Fibroblast of skin of right quadriceps (primary cell): ENCODE data around the gene RSPO1.

ENCODE experiments used
- DNase-seq: peaks from one replicate; pipeline ENCODE4 v3.0.0-alpha.2; 2013

Gene RSPO1

DNA sequence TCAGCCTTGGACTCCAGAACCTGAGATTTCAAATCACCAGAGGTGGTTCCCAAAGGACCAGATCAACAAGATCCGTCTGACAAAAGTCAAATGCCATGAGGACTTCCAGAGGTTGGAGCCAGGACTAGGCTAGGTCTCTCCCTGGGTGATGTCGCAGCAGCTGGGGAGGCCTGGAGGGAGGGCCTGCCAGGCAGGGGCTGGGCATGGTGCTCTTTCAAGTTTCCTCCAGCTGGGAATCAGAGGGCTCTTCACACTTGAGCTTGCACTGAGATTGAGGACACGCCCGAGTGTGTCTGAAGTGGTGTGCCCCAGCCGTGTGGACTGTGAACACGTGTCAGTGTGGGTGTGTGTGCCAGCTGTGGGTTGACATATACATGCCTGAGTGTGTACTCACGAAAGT, 21.3 kb upstream of the RSPO1 start:
- no peak for DNase-seq

DNA sequence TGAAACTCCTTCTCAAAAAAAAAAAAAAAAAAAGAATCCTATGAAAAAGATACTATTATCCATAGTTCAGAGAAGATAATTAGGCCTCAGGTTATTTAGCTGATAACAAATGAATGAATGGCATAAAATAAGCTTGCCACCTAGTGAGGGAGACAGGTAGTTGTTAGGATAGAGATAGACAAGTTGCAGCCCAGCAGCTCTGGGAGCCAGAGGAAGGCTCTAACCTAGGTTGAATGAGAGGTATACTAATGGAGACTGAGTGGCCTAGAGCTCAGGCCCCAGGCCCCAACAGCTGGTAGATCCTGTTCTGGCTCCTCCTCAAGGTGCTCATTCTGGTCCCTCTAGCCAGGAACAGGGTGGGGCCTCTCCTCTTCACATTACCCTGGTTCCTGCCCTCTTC, 20.6 kb upstream of the RSPO1 start:
- DNase-seq = no peak

DNA sequence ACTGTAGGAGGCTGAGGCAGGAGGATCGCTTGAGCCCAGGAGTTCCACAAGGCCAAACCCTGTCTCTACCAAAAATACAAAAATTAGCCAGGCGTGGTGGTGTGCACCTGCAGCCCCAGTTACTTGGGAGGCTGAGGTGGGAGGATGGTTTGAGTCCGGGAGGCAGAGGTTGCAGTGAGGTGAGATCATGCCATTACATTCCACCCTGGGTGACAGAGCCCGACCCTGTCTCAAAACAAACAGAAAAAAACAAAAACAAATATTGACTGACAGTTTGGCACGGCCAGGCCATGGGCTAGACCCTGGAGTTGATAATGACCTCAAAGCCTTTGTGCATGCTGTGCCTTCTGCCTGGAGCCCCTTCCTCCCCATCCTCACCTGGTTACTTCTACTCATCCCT, 19.2 kb upstream of the RSPO1 start:
- no peak for DNase-seq

DNA sequence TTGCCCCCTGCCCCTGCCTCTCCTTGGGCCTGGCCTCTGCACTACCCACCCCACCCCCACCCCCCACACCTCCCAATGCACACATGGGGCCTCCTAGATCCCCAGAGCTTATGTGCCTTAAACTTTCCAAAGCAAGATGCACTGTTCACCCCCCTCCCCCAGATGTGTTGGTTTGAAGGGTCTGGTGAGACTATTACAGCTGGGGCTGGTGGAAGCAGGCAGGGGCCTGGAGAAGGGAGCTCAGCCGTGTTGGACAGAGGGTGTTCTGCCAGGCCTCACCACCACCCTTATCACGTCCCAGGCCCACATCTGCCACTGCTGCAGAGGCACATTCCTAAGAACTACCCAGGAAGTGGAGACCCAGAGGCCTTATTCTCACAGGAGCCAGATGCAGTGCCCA, 18.3 kb upstream of the RSPO1 start:
- DNase-seq = no peak

DNA sequence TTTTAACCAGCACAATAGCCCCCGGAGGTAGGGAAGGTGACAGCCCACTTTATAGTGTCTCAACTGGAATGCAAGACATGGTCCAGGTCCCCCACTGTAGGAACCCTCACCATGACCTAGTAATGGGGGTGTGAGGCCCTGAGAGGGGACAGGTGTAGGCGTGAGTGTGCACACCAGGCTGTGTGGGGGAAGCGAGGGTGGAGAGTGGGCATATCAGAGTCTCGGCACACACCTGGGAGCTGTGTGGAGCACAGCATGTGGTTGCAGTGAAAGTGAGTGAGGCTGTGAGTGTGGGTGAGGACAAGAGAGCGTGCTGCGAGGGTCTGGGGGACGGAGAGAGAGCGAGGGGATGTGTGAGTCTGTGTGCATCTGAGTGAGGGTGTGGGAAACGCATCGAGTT, 17.1 kb upstream of the RSPO1 start:
- DNase-seq = no peak

GRCh38 chr1:37650721-37651120, 16.0 kb upstream of the RSPO1 start:
- DNase-seq = no peak

GRCh38 chr1:37650173-37650572, 15.5 kb upstream of the RSPO1 start:
- DNase-seq = no peak

GRCh38 chr1:37647281-37647680, 12.6 kb upstream of the RSPO1 start:
- no peak for DNase-seq

GRCh38 chr1:37641059-37641458, 6.4 kb upstream of the RSPO1 start:
- no peak for DNase-seq

- no peak for DNase-seq
Observed at GRCh38 chr1:37636435-37636834, 1.7 kb upstream of the RSPO1 start.

- DNase-seq = no peak
Observed at GRCh38 chr1:37634992-37635902, 555 bp upstream of the RSPO1 start.

DNA sequence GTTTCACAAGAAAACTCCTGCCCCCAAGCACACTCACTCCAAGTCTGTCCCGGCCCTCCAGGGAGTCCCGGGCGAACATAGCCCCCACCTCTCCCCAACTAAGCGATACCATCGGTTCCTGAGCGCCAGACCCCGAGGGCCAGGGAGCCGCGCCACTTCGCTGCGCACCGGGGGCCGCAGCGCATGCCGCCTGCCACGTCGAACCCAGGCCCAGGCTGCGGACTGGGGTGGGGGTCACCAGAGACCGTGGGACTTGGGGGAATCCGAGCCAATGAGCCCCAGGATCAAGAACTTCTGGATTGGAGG, 801 bp downstream of the RSPO1 start:
- DNase-seq = no peak

DNA sequence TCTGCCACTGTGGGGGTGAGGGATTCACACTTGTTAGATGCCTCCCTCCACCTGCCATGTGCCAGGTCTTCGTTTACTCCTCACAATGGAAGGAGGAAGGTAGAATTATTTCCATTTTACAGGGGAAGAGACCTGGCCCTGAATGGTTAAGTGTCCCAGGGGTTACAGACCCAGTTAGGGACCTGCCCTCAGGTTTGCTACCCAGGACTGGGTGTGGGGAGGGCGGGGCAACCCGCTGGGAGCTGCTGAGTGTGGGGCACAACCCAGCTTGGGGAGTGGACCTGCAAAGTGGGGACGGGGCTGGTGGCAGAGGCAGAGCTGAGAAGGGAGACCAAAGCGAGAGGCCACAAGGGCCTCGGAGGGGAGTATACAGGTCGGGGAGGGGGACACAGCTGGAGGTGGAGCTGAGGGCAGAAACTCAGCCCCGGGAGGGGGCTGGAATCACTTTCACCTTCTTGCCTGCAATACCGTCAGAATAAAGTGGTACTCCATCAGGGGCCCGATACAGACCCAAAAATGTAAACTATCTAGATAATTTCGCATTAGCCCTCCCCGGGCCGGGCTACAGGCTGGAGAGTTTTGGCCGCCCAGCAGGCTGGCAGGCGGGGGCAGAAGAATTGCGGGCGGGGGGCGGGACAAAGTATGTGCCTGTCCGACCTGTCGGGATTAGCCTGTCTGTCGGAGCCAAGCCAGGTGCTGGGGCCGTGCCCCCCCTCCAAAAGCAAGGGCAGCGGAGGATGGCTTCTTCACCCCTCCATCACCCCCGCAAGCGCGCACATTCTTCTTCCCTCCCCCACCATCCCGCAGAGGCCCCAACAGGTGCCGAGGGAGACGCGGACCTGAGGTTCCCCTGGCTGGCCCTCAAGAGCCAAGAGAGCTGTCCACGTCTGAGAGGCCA, 1.4 kb downstream of the RSPO1 start:
- no peak for DNase-seq

- no peak for DNase-seq
Observed at GRCh38 chr1:37631036-37631435, 3.7 kb downstream of the RSPO1 start.

- DNase-seq = no peak
Observed at GRCh38 chr1:37630426-37631028, 4.2 kb downstream of the RSPO1 start.

DNA sequence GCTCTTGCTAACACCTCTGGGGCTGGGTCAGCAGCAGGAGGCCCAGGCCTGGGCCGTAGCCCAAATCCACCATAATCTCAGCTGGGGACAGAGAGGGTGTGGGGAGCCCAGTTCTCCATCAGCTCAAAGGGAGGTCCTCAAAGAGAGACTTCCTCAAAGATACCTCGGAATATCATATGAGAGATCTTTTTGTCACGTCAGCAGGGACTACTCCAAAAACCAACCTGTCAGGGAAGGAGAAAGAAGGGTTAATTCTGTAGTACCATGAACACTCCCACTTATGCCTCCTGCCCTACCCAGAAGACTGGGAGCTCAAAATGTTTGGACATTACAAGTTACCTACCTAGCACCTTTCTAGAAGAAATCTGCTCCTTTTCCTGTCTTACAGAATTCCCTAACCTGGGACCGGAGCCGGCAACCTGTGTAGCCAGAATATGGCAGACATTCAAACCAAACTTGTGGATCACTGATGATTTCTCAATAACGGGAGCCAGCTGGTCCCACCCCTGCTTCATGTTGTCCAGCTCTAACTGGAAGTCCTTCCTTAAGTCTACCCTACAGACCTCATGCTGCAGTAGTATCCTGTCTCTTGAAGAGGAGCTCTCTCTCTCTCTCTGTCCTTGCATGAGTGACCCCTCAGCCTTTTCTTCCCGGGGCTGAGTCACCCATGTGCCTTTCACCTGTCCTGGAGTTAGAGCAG, 4.8 kb downstream of the RSPO1 start:
- DNase-seq = no peak

- no peak for DNase-seq
Observed at GRCh38 chr1:37629008-37629407, 5.7 kb downstream of the RSPO1 start.

DNA sequence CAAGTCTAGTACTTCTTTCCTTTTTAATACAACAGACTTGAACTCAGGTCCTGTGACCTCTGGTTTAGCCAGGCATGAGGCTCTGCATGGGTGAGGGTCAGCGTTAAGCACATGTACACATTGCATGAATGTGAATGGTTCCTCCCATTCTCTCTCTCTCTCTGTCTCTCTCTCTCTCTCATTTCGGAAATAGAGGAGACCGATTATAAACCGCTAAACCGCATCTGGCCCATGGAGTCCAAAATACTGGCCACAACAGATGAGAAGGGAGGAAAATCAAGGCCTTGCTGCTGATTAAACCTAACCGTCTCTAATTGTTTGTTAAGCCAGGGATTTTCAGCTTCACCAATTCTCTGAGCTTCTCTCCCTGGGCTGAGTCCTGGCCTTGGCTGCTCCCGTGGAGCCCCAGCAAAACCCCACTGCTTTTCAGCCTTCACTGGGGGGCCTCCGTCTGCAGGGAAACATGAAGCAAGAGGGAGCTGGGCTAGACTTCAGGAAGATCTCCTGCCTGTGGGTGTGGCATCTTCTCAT, 6.6 kb downstream of the RSPO1 start:
- no peak for DNase-seq

DNA sequence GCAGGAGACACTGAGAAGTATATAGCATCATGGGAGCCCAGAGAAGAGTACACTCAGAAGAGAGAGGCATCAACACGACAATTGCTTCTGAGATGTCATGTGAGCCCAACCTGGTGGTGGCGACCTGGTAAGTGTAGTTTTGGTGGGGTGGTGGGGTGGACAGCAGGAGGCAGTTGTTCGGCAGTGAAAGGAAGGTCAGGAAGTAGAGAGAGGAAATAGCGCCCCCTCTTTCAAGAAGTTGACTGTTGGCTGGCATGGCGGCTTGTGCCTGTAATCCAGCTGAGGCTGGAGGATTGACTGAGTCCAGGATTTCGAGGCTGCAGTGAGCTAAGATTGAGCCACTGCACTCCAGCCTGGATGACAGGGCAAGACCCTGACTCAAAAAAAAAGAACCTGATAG, 12.6 kb downstream of the RSPO1 start:
- no peak for DNase-seq

GRCh38 chr1:37621326-37621870, 13.3 kb downstream of the RSPO1 start:
- DNase-seq = no peak

GRCh38 chr1:37620707-37621106, 14.0 kb downstream of the RSPO1 start:
- no peak for DNase-seq

- DNase-seq = no peak
Observed at GRCh38 chr1:37616330-37616729, 18.4 kb downstream of the RSPO1 start.

GRCh38 chr1:37614105-37614504, 20.6 kb downstream of the RSPO1 start:
- DNase-seq = no peak
